Kidney epithelial cell (primary cell): ENCODE results near the gene HDHD3. TPM values are rescaled to one million over a fixed set of nuclear protein-coding genes. Genes with fewer than 3 reads are reported as not detected.
"Not testable (repeated sequence)": the region's sequence is repeated elsewhere in the genome, so short reads cannot be mapped to it uniquely, and the experiment has no call there.

Experiments
- DNase-seq: peaks from one replicate; pipeline ENCODE4 v3.0.0-alpha.2; 2010; ENCODE audit warnings: low read depth
- H3K27me3 ChIP-seq: 2 replicates; pipeline ENCODE4 v1.6.0; 2011; ENCODE audit warnings: low read length; ENCODE audit not compliant: control insufficient read depth, insufficient read depth
- H3K36me3 ChIP-seq: 2 replicates; pipeline ENCODE4 v1.5.1; 2011; ENCODE audit warnings: low read length; ENCODE audit not compliant: control insufficient read depth, insufficient read depth
- H3K4me3 ChIP-seq: 2 replicates; pipeline ENCODE4 v1.5.1; 2011; ENCODE audit warnings: low read depth, mild to moderate bottlenecking, control low read depth, low read length
- total RNA-seq: library from RNA; depleted of rRNA; stranded (reverse); fragments of >200 nt; gene quantifications from 2 replicates; pipeline ENCODE4 v1.2.3, GENCODE V29; 2015
- TF ChIP-seq, protein P1 (sequence below): IDR thresholded peaks from 2 replicates; pipeline ENCODE4 v1.5.1; 2011; ENCODE audit warnings: mild to moderate bottlenecking, moderate library complexity, low read length, control low read depth, inconsistent platforms; ENCODE audit not compliant: insufficient read depth, poor library complexity, severe bottlenecking

Gene HDHD3
- total RNA-seq, 1 donor from 2014 or later, result 22.3 TPM

DNA sequence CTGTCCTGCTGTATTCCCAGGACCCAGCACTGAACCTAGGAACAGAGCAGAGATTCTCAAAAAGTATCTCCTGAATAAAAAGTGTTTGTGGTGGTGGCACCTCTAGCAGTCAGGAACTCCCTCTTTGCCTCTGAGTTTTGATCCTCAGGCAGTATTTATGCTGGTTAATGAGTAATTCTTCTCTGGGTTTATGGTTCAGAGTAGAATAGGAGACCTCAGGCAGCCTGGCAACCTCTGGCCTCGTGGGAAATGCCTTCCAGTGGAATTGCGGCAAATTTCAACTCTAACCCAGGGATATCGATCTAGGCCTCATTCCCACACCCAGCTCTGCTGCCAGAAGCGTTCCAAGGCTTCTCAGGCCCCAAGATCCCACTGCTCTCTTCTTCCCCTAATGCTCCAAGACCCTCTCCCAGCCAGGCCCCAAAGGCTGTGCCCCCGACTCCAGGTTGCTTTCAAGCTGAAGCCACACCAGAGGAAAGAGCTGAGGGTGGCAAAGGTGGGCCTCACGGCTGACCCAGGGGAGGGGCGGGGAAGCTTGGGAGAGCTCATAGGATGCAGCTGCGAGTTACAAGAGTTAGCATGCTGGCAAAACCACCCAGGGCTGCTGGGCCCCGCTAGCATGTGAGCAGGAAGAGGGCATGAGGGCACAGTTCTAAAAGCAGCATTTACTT, 10.9 kb upstream of the HDHD3 start:
- TF ChIP-seq, protein P1, sequence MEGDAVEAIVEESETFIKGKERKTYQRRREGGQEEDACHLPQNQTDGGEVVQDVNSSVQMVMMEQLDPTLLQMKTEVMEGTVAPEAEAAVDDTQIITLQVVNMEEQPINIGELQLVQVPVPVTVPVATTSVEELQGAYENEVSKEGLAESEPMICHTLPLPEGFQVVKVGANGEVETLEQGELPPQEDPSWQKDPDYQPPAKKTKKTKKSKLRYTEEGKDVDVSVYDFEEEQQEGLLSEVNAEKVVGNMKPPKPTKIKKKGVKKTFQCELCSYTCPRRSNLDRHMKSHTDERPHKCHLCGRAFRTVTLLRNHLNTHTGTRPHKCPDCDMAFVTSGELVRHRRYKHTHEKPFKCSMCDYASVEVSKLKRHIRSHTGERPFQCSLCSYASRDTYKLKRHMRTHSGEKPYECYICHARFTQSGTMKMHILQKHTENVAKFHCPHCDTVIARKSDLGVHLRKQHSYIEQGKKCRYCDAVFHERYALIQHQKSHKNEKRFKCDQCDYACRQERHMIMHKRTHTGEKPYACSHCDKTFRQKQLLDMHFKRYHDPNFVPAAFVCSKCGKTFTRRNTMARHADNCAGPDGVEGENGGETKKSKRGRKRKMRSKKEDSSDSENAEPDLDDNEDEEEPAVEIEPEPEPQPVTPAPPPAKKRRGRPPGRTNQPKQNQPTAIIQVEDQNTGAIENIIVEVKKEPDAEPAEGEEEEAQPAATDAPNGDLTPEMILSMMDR, result no peak
- Histone ChIP-seq H3K36me3 (peaks cover 3% of the 10 kb centered on the region), H3K27me3 (no peaks in the 10 kb centered on the region), H3K4me3 (no peak overlapping the region)
- no peak for DNase-seq

DNA sequence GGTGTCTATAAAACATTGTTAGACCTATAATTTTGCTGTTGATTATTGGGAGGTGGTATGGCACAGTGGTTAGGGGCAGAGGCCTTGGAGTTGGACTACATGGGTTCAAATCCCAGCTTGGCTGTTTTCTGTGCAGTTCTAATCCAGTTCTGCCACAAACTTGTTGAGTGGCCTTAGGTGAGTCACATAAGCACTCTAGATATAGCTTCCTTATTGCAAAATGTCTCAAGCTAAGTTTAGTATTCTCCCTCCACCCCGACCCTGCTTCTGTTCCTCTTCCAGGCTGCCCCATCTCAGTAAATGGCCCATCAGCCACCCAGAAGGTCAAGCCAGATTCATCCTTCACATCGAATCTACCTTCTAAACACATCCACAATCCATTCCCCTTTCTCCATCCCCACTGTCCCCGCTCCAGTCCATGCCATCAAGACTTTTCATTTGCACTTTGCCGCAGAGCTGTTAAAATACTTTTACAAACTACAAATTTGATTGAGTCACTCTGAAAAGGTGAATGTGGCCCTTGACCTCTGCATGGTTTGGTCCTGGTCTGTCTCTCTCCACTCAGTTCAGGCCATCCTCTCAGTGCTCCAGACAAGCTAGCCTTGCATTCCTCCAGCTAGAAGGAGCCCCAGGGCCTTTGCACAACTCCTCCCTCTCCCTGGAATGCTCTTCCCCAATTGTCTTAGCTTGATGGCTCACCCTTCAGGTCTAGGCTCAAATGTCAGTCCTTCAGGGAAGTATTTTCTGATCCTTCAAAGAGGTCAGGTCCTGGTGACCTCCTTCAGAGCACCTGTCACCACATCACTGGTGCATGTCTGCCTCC, 10.0 kb upstream of the HDHD3 start:
- no peak for DNase-seq

DNA sequence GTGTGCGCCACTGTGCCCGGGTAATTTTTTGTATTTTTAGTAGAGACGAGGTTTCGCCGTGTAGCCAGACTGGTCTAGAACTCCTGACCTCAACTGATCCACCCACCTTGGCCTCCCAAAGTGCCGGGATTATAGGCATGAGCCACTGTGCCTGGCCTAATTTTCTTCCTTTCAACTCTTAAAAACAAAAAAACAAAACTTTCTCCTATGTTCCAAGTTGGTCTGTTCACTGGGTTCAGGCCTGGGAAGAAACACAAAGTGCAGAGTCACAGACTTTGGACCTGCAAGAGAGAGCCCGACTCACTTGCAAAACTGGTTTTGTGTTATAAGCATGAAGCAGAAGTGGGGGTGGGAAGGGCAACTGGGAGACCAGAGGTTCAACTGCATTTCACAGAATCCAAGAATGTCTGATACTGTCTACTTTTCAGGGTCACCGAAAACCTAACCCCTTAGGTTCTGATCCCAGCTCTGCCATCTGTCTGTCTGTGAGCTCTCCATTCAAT, 5.2 kb upstream of the HDHD3 start:
- Histone ChIP-seq H3K27me3 (no peaks in the 10 kb centered on the region), H3K36me3 (no peaks in the 10 kb centered on the region), H3K4me3 (no peak overlapping the region)
- DNase-seq, result no peak
- TF ChIP-seq, protein P1, result no peak

More for the DNA sequence above, 10.0 kb upstream of the HDHD3 start:
- peaks cover 3% of the 10 kb centered on the region for H3K36me3 ChIP-seq
- TF ChIP-seq, protein P1, result no peak
- no peaks in the 10 kb centered on the region for H3K27me3 ChIP-seq
- H3K4me3 ChIP-seq, result no peak overlapping the region

DNA sequence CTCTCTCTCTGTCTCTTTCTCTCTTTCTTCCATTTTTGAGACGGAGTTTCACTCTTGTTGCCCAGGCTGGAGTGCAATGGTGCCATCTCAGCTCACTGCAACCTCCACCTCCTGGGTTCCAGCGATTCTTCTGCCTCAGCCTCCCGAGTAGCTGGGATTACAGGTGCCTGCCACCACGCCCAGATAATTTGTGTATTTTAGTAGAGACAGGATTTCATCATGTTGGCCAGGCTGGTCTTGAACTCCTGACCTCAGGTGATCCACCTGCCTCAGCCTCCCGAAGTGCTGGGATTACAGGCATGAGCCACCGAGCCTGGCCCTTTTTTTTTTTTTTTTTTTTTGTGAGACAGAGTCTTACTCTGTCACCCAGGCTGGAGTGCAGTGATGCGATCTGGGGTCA, 4.7 kb upstream of the HDHD3 start:
- not testable (repeated sequence) for H3K4me3 ChIP-seq, DNase-seq, H3K36me3 ChIP-seq, H3K27me3 ChIP-seq

DNA sequence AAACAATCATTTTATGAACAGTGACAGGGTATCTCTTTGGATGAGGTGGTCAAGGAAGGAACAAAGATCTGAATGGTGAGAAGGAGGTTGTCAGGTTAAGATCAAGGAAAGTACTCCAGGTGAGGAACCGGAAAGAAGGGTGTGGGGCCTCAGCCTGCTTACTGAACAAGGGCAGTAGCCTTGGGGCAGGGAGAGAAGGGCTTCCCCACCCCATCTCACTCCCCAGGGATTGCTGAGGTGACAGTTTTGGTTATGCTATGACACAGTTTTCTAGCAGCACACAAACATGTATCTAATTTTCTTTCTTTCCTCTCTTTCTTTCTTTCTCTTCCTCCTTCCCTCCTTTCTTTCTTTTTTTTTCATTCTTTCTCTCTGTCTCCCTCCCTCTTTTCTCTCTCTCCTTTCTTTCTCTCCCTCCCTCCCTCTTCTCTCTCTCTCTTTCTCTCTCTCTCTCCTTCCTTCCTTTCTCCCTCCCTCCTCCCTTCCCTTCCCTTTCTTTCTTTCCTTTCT, 4.1 kb upstream of the HDHD3 start:
- no peak overlapping the region for H3K4me3 ChIP-seq
- TF ChIP-seq, protein P1, result no peak
- H3K27me3 ChIP-seq, result no peaks in the 10 kb centered on the region
- no peak for DNase-seq
- no peaks in the 10 kb centered on the region for H3K36me3 ChIP-seq

DNA sequence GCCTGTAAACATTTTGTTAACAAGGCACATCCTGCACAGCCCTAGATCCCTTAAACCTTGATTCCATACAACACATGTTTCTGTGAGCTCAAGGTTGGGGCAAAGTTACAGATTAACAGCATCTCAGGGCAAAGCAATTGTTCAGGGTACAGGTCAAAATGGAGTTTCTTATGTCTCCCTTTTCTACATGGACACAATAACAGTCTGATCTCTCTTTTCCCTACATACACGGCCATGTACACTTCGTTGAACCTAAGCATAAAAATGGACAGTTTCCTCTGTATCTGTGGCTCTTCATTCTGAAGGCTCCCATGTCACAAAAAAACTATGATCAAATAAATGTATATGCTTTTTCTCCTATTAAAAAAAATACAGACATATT, 3.0 kb upstream of the HDHD3 start:
- not testable (repeated sequence) for DNase-seq, H3K4me3 ChIP-seq, H3K27me3 ChIP-seq, H3K36me3 ChIP-seq

DNA sequence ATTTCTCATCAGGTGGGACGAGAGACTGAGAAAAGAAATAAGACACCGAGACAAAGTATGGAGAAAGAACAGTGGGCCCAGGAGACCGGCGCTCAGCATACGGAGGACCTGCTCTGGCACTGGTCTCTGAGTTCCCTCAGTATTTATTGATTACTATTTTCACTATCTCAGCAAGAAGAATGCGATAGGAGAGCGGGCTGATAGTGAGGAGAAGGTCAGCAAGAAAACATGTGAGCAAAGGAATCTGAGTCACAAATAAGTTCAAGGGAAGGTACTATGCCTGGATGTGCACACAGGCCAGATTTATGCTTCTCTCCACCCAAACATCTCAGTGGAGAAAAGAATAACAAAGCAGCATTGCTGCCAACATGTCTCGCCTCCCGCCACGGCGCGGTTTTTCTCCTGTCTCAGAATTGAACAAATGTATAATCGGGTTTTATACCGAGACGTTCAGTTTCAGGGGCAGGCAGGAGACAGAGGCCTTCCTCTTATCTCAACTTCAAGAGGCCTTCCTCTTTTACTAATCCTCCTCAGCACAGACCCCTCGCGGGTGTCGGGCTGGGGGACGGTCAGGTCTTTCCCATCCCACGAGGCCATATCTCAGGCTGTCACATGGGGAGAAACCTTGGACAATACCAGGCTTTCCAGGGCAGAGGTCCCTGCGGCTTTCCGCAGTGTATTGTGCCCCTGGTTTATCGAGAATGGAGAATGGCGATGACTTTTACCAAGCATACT, 2.5 kb upstream of the HDHD3 start:
- not testable (repeated sequence) for H3K27me3 ChIP-seq, H3K4me3 ChIP-seq, DNase-seq, H3K36me3 ChIP-seq
